GM19455 (cell line): ENCODE measurements around the gene BORCS5.

Experiments used
- ATAC-seq: cut with Tn5 transposase; IDR thresholded peaks from one replicate; pipeline ENCODE4 v1.9.1; 2021; ENCODE audit not compliant: unreplicated experiment

BORCS5 gene

GRCh38 chr12:12508612-12509011, 151.7 kb downstream of the BORCS5 start:
- ATAC-seq, result no peak

- no peak for ATAC-seq
Observed at GRCh38 chr12:12510141-12510540, 153.3 kb downstream of the BORCS5 start.

GRCh38 chr12:12510551-12510950, 153.7 kb downstream of the BORCS5 start:
- ATAC-seq, result no peak

GRCh38 chr12:12511021-12511783, 154.3 kb downstream of the BORCS5 start:
- ATAC-seq, result no peak

- no peak for ATAC-seq
Observed at GRCh38 chr12:12511895-12512711, 155.2 kb downstream of the BORCS5 start.

- no peak for ATAC-seq
Observed at GRCh38 chr12:12513416-12514006, 156.6 kb downstream of the BORCS5 start.

- ATAC-seq, result no peak
Observed at GRCh38 chr12:12518464-12518845, 161.6 kb downstream of the BORCS5 start.

- ATAC-seq, result no peak
Observed at GRCh38 chr12:12518919-12519318, 162.0 kb downstream of the BORCS5 start.
